Measurements from ENCODE around the gene PTPRG. TPM values are rescaled to one million over a fixed set of nuclear protein-coding genes. Genes with fewer than 3 reads are reported as not detected.
"Not testable (repeated sequence)": the region's sequence is repeated elsewhere in the genome, so short reads cannot be mapped to it uniquely, and the experiment has no call there.

Gene PTPRG
- total RNA-seq, 1 experiment from 2014 or later, result 9.2 TPM

DNA sequence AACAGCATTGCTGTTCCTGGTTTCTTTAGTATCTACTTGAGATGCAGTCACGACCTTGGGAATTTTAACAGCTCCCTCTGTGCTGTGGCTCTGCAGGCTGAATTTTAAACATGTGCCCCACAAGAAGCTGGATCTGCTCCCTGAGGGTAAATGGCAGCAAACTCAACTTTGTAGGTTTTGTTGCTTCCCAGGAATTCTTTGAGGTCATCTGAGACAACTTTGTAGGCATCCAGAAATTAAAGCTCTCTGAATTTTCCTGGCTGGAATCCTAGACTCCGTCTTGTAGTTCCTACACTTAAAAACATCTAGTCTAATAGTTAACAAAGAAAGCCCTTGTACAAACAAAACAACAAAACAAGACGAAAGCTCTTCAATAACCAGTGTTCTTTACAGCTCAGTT lies 445.7 kb downstream of the PTPRG start:
- peak; percentile 83 for DNase-seq (ENCODE audit: low read depth)

DNA sequence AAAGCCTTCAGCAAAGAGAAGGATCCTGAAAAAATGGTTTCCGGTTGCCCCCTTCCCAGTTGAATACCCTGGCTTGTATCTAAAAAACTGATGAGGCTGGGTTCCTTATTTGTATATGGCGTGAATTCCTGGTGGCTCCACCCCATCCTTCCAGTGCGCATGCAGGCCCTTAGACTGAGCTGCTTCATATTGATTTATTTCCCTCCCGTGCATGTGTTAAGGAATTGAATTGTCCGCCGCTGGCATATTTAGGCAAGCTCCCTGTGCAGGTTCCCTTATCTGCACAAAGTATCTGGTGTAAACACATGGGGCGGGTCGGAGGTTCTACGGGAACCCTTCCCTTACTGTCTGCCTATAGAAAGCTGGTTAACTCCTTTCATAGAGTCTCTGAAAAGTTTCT lies 449.6 kb downstream of the PTPRG start:
- DNase-seq (ENCODE audit: low read depth), result no peak

DNA sequence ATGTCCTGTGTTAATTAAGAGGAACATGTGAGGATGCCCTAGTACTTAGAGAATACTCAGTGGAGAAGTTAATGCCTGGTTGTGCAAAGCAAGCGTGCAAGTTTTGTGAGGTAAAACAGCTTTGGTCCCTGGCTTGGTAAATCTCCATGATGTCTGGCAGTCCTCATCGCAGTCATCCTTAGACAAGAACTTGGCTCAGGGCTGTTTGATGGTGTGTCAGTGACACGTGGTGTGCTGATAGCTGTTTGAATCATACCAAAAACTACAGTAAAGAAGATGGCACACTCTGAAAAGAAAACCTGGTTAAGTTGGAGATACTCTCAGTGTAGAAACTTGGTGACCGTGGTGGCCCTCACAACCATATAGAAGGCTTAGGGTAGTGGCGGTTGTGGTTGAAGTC lies 450.3 kb downstream of the PTPRG start:
- peak; percentile 41 for DNase-seq (ENCODE audit: low read depth)

DNA sequence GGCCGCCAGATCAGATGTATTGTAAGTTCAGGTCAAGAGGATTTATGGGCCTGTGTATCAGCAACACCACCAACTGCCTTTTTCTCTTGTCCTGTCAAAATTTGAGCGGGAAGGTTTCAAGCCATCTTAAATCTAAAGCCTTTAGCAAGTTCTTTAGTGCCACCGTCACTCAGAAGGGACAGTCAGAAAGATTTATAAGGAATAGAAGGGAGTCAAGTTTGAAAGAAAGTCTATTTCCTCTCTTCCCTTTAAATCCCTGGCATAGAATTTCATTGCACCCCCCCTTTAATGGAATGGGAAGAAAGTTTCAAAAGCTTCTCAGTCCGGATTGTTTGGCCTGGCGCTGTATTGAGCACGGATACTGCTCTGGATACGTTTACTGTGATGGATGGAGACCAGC lies 452.6 kb downstream of the PTPRG start:
- no peak for DNase-seq (ENCODE audit: low read depth)

DNA sequence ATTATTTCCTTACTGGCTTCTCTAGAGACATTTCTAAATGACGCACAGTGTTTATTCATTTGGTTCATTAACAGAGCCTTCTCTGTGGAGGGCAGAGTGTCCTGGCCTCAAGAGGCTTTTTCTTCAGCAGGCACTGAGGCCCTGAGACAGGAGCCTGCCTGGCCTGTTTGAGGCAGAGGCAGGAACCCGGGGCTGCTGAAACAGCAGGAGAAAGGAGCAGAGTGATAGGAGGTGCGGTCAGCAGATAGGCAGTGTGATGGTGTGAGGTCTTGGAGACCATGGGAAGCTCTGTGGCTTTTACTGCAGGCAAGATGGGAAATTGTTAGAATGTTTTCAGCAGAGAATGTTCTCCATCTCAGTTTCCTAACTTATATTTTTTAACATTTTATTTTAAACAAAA lies 453.7 kb downstream of the PTPRG start:
- no peak for DNase-seq (ENCODE audit: low read depth)

DNA sequence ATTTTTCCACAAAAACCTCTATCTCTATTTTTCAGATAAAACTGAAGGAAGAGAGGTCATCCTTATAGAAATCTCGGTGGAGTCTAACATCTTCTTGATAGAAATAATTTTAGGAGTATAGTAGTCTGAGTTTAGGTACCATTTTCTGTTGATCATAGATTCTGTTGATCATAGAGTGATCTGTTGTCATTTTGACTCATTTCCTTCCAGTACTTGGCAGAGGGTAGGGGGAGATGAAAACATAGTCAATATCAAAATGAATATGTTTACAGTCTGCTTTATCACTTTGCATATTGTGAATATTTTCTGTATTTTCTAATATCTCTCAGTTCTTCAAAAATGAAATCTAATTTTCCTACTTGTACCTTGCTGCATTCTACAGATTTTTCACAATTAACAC lies 458.5 kb downstream of the PTPRG start:
- DNase-seq (ENCODE audit: low read depth), result no peak

DNA sequence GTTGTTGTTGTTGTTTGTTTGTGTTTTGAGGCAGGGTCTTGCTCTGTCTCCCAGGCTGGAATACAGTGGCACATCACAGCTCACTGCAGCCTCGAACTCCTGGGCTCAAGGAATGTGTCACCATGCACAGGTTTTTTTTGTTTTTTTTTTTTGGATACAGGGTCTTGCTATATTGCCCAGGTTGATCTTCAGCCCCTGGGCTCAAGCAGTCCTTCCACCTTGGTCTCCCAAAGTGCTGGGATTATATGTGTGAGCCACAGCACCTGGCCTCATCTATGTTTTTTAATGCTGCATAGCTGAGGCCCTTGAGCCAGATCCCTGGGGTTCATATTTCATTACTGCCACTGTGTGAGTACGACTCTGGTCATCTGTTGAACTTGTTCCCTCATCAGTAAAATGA lies 459.3 kb downstream of the PTPRG start:
- no peak for DNase-seq (ENCODE audit: low read depth)

DNA sequence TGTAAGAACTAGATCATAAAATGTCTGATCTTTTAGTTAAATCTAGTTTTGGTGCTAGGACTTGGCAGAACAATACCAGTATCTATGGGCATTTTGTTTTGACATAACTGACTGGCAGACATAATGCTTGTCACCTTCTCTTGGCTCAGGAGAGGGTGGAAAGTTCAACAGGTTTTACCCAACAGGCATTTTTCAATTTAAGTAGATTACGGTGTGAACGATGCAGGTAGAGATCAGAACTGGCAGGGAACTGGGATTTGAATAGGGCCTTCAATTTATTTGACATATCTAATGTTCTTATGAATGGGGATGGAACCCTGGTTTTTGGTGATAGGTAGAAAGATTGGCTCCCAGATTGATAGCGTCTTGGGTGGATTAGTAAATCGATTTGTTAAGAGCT lies 460.9 kb downstream of the PTPRG start:
- DNase-seq (ENCODE audit: low read depth), result no peak

DNA sequence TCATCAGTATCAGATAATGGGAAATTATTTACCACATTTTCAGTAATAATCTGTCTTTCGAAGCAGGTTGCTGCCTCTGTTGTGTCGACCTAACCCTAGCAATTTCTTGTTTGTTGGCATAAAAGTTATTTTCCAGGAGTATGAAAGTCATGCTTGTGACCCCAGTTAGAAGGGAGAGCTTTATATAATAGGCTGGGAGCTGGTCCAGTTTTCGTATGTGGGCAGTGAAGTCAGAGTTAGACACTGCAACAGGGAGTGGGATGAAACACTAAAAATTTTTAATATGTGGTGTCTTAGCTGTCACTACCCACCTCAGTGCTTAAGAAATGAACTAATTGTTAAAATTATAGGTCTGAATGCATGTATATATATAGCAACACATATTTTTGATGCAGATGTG lies 463.5 kb downstream of the PTPRG start:
- DNase-seq (ENCODE audit: low read depth), result no peak

DNA sequence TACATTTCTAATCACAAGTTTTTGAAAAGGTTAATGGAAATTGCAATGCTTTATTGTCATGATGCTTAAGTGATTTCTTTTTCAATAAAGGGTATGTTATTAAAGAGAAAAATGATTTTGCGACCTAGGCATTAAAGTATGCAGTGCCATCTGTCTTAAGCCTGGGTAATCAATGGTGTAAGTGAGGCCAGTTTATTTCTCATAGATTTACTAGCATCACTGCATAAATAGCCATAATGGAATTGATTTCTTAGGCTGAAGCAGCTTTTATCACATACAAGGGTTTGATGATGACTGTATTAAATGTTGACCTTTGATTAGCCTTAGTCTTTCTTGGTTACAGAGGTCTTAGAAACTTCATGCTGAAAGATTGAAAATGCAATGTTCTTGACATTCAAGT lies 464.5 kb downstream of the PTPRG start:
- no peak for DNase-seq (ENCODE audit: low read depth)

DNA sequence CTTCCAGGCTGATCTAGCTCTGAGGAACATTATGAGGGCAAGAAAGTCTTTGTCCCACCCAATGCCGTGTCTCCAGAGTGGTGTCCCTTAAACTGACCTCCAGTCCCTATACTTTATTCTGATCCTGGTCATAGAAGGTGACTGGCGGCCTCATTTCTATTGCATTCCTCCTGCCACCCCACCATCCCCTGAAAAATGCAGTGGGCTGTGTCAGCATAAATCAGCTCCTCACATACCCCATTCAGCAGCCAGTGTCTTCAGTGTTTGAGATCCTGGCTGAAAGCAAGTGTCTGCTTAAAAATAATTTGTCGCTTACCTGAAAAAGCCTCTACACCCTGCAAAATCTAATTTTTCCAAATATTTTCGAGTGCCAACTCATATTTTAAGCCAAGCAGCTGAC lies 465.9 kb downstream of the PTPRG start:
- DNase-seq (ENCODE audit: low read depth), result no peak

DNA sequence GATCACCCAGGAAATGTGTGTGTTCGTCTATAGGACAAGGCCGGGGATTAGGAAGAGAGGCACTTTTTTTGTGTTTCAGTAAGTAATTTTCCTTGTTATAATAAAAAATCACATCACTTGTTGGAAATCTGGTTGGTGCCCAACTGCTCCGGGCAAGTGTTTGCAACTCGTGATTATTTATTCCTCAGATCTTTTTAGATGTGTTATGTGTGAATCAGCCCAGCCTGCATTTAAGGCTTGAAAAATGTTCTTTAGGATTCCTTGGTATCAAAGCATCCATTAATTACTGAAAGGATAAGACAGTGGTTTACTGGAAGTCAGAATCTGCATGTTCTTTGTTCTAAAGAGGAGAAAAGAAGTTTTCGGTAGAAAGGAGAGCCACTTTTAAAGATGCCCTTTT lies 466.4 kb downstream of the PTPRG start:
- DNase-seq (ENCODE audit: low read depth), result peak; percentile 28

DNA sequence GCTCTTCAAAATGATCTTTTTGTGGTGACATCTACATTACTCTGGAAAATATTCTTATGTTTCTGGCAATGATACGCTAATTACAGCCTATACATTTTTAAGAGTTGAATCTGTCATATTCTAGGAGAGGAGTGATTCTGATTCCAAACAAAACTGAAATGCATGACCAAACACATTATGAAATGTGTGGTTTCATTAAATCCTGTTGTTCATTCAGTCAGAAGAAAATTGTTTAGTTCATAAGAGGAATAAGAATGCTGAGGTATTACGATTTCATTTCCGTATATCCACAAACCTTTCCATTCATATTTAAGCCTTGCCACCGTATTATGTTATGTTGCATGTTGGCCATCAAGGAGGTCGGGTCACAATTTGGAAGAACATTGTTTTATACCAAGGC lies 466.9 kb downstream of the PTPRG start:
- DNase-seq (ENCODE audit: low read depth), result peak; percentile 37

DNA sequence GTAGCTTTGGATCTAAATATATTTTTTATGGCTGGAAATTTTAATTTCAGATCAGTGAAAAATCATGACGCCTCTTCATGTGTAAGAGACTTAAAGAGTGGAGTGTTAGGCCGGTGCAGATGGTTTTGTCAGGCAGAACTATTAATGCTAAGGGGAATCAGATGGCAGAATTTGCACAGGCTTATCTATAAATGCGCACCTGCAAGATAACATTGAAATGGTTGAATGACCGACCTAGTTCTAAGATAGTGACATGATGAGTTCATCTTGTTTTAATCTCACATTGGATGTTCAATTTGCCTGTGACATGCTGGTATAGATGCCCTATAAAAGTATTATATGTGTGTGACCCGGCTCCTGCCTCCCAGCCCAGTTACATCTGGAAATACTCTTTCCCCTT lies 471.4 kb downstream of the PTPRG start:
- no peak for DNase-seq (ENCODE audit: low read depth)

DNA sequence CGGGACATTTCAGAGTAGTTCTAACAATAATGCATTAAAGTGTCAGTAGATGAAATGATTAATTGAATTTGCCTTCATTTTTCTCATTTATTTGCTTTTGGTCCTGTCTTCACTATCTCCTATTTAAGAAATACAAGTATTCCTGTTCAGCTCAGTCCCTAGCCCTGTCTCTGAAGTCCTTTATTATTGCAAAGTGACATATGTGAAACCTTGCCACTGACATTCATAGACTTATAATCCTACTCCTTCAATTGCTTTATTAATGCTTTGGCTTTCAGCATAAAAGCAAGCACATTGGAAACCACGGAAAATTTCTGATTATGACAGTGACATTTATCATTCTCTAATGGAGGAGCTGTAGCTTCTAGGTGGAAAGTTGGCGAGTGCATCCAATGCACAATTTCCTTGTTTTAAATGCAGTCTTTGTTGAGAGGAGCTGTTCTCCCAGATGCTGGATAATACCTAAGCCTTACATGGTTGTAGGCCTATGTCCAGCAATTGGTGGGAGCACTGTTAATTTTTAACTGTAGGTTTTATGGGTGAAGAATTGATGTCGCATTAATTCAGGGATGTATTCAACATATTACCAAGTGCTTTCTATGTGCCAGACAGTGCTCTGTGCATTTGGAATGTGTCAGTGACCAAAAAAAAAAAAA lies 474.2 kb downstream of the PTPRG start:
- no peak for DNase-seq (ENCODE audit: low read depth)

DNA sequence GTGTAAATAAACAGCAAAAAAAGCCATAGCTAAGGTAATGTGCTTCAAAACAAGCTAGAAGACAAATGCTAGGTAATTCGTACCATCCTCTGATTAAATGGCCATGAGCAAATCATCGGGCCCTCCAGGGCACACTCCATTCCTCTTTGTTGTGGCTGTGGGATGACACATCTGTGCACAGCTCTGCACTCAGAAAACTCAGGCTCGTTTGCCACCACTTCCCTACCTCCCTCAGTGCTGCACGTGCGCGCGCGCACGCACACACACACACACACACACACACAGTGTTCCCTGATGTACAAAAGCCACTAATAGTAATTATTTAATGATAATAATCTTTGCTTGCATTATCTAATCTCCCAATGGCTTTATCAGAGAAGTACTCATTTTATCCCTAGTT lies 475.4 kb downstream of the PTPRG start:
- DNase-seq (ENCODE audit: low read depth), result peak; percentile 62

DNA sequence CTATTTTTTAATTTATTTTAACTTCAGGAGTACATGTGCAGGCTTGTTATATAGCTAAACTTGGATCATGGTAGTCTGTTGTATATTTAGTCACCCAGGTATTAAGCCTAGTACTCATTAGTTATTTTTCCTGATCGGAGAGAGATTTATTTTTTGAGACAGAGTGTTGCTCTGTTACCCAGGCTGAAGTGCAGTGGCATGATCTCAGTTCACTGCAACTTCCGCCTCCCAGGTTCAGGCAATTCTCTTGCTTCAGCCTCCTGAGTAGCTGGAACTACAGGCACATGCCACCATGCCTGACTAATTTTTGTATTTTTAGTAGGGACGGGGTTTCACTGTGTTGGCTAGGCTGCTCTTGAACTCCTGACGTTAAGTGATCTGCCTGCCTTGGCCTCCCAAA lies 477.4 kb downstream of the PTPRG start:
- DNase-seq (ENCODE audit: low read depth), result not testable (repeated sequence)

DNA sequence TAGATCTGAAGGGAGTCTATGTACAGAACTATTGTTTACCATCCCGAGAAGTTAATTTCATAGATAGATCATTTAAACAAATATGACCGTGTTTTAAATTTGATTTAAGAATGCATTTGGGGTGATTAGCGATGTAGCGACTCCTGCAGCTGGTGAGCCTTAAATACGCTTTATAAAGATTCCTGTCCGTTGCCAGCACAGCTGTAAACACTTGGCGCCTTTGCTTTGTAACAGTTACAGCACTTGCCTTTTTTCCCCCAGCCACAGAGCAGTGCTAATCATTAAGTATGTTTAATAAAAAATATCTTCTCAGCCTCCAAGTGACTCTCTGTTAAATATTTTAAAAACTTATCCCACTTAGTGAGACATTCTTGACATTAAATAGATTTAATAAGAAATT lies 478.2 kb downstream of the PTPRG start:
- no peak for DNase-seq (ENCODE audit: low read depth)

DNA sequence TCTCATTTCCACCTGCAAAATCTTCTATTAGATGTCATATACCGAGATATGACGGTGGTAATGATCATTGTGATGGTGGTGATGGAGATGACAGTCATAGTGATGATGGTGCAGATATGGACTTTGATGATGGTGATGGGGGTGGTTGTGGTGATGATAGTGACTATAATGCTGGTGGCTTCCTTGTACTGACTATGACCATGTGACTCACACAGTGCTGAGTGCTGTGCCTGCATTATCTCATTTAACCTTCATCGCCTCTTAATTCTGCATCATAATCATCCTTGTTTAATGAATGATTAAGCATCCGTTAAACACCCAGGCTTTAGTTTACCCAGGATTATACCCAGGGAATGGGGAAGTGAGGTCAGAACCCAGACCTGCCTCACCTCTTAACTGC lies 480.3 kb downstream of the PTPRG start:
- no peak for DNase-seq (ENCODE audit: low read depth)

DNA sequence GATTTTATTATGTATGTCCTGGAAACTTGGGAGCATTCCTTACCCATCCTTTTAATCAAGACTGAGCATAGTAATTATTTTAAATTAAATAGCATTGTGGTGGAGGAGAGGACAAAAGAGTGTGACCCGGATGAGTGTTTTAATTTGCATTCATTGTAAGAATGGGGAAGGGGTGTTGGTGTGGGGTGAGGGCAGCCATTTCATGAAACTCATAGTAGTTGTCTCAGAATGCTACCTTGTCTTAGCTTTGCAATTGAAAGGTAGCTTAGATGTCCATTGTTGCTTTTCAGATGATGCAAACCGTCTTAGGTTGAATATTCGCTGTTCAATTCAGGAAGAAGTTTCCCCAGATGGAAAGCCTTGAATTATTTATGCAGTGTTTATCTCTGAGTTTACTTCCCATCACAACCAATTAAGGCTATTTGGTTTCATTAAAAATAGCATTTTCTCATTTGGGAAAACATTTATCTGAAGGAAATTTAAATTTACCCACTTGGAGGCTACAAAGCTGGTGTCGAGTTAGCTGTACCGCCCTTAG lies 483.6 kb downstream of the PTPRG start:
- no peak for DNase-seq (ENCODE audit: low read depth)

DNA sequence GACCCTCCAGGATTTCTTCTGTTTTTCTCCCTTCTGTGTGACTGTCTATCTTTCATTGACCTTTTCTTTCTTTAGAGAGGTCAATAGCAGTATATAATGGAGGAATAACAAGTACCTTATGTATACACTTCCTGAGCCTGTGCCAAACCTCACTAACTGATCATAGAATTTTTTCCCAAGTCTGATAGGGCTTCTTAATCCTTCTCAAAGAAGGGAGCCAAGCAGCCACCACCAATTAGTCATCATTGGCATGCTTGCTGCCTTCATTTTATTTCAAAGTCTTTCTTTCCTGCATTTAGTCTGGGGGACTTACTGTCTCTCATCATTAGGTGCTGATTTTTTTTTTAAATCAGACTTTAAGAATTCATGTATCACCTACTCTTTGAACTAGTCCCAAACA lies 485.0 kb downstream of the PTPRG start:
- peak; percentile 42 for DNase-seq (ENCODE audit: low read depth)

DNA sequence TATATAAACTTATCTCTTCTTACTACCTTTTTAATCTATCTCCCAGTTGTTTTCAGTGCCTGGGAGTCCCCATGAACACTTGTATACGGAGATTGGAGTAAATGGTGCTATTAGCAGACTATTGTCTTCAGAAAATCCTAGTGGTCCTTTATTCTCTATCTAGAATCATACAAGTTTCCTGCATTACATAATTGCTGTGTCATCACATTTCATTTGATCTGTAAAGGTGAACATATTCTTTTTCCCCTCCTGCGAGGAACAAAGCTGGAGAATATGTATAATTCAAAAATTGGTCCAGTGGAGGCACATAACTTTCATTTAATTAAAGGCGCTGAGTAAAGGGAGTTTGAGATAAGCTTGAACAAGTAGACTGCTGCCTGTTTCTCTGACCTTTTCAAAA lies 487.2 kb downstream of the PTPRG start:
- no peak for DNase-seq (ENCODE audit: low read depth)

DNA sequence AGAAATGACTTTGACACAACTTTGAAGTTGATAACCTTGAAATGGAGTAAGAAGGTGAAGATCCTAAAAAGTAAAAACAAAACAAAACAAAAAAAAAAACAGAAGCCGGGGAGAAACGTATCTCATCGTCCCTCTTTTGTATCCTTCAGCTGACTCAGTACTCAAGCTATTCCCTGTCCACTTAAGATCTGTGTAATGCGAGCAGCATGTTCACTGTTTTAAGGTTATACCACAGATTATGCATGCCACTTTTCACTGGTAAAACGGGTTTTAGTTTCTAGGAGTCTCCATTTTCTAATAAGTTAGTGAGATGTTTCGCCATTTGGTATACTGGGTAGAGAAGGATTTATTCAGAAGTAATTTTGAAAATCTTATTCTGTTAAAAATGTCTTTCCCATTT lies 487.7 kb downstream of the PTPRG start:
- DNase-seq (ENCODE audit: low read depth), result no peak

DNA sequence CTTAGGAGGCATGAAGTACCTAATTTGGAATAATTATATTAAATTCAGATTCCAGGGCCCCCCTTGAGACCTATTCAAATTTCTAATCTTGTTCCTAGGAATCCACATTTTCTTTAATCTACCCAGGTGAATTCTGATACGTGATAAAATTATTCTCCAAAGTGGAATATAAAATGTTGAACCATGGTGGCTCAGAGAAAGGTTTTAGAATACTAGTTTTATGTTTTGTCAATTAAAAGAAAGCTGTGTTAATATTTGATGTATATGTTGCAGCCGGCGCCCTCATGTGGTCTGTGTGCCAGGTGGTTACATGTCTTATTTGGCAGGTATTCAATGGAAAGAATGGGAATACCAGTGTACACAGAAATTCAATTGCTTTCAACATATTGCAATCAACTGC lies 490.1 kb downstream of the PTPRG start:
- DNase-seq (ENCODE audit: low read depth), result peak; percentile 45

Measured in M059J (cell line).